OCI-LY7 (cell line): ENCODE data around the gene APOO. TPM values are rescaled to one million over a fixed set of nuclear protein-coding genes. Genes with fewer than 3 reads are reported as not detected.

Source experiments
- BruUV-seq: library from RNA; stranded (reverse); fragments of 400-500 nt; replicated peaks from 2 replicates; lab custom pipeline; 2021; lab: Mats Ljungman, UMichigan
- CTCF ChIA-PET: fragments of 300-600 bp; sonication (Branson Sonifier 250); formaldehyde crosslinking; loops from one replicate; lab custom pipeline; 2022; ENCODE audit warnings: antibody characterized with exemption; ENCODE audit not compliant: unreplicated experiment; lab: Charles Lee
- POLR2A ChIA-PET: fragments of 300-600 bp; sonication (Branson Sonifier 250); formaldehyde crosslinking; loops from one replicate; lab custom pipeline; 2022; ENCODE audit warnings: antibody characterized with exemption; lab: Charles Lee
- DNase-seq: peaks from one replicate; pipeline ENCODE4 v3.0.0-alpha.2; 2015; ENCODE audit warnings: low spot score
- H2AFZ ChIP-seq: fragments of 200-600 bp; sonication (generic), shearing (Covaris generic); 2 replicates; pipeline ENCODE4 v1.6.1; 2014; ENCODE audit warnings: mild to moderate bottlenecking, antibody characterized with exemption, low read length, moderate library complexity
- H3K27ac ChIP-seq: fragments of 200-600 bp; sonication (generic); 2 replicates; pipeline ENCODE4 v1.5.1; 2014; ENCODE audit warnings: mixed run types, low read depth, mild to moderate bottlenecking, moderate library complexity, low read length, inconsistent platforms; ENCODE audit not compliant: poor library complexity, severe bottlenecking
- H3K36me3 ChIP-seq: fragments of 200-600 bp; sonication (generic); 2 replicates; pipeline ENCODE4 v1.6.1; 2014; ENCODE audit warnings: mild to moderate bottlenecking, antibody characterized with exemption, low read length, moderate library complexity, mixed read lengths; ENCODE audit not compliant: insufficient read depth
- H3K4me1 ChIP-seq: fragments of 200-600 bp; sonication (generic); 2 replicates; pipeline ENCODE4 v1.5.1; 2014; ENCODE audit warnings: mild to moderate bottlenecking, low read length; ENCODE audit not compliant: insufficient read depth, poor library complexity, severe bottlenecking
- H3K4me2 ChIP-seq: fragments of 200-600 bp; sonication (generic); 2 replicates; pipeline ENCODE4 v1.6.1; 2014; ENCODE audit warnings: mild to moderate bottlenecking, low read length
- H3K4me3 ChIP-seq: fragments of 200-600 bp; sonication (generic); 2 replicates; pipeline ENCODE4 v1.5.1; 2014; ENCODE audit warnings: mild to moderate bottlenecking, low read depth, low read length; ENCODE audit not compliant: poor library complexity, severe bottlenecking
- H3K79me2 ChIP-seq: fragments of 200-600 bp; sonication (generic); 2 replicates; pipeline ENCODE4 v1.6.1; 2016; ENCODE audit warnings: low read depth, mild to moderate bottlenecking, low read length, moderate library complexity, mixed read lengths; ENCODE audit not compliant: insufficient read depth
- H3K9me2 ChIP-seq: fragments of 200-600 bp; sonication (generic); 2 replicates; pipeline ENCODE4 v1.6.1; 2016; ENCODE audit warnings: mild to moderate bottlenecking, low read length, mixed read lengths; ENCODE audit not compliant: insufficient read depth
- H3K9me3 ChIP-seq: fragments of 200-600 bp; sonication (generic); 2 replicates; pipeline ENCODE4 v1.6.1; 2014; ENCODE audit warnings: mild to moderate bottlenecking, mixed run types, low read length, mixed read lengths
- H4K20me1 ChIP-seq: fragments of 200-600 bp; sonication (generic); 2 replicates; pipeline ENCODE4 v1.6.1; 2014; ENCODE audit warnings: mild to moderate bottlenecking, antibody characterized with exemption, low read length, moderate library complexity, mixed read lengths; ENCODE audit not compliant: insufficient read depth
- CTCF ChIP-seq: fragments of 200-600 bp; sonication (generic); conservative IDR thresholded peaks from 2 replicates; pipeline ENCODE4 v1.5.1; 2014; ENCODE audit warnings: mild to moderate bottlenecking, antibody characterized with exemption, low read length, moderate library complexity, mixed read lengths
- EZH2phosphoT487 ChIP-seq: fragments of 200-600 bp; sonication (generic); IDR thresholded peaks from 2 replicates; pipeline ENCODE4 v1.6.1; 2018; ENCODE audit warnings: low read depth, borderline replicate concordance, mild to moderate bottlenecking, mixed run types, antibody characterized with exemption, low read length, moderate library complexity, mixed read lengths
- intact Hi-C: fragments of 100-400 bp; cut with micrococcal nuclease; formaldehyde crosslinking; loops from one replicate; pipeline ENCODE4 v1.10.0; 2022; ENCODE audit not compliant: unreplicated experiment
- total RNA-seq, 2 experiments: library from RNA; depleted of rRNA in 1 of 2; stranded (reverse); fragments of >200 nt in 1 of 2; shearing (Covaris generic) in 1 of 2; gene quantifications; 2 replicates each; pipeline ENCODE4 v1.2.3, GENCODE V29; 2014 to 2022

Gene APOO
- total RNA-seq, 2 experiments from 2014 or later = 17.5 to 18.1 TPM

DNA sequence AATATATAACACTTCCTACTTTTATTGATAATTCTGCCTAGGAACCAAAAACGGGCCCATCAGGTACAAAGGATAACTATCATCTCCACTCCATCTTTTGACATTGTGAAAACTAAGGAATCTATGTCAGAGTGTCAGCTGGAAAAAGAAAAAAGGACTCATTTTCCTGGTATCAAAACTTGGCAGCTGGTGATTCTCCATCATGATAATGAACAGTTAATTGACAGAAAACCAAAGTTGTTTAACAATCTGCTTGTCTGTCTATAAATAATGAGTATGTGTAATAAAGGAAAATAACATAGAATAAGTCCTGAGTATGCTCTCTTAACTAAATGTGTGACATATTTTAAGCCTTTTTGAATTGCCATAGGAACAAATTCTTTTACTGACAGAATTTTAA is 31.5 kb upstream of the APOO start:
- no peak for TF ChIP-seq CTCF
- TF ChIP-seq EZH2phosphoT487 = no peak
- H4K20me1 ChIP-seq = no peaks in the 10 kb centered on the region
- no TSS peak for BruUV-seq
- no peak for DNase-seq
- no peak overlapping the region for H3K4me2 ChIP-seq
- no peaks in the 10 kb centered on the region for H3K79me2 ChIP-seq
- no peak overlapping the region for H2AFZ ChIP-seq
- no peaks in the 10 kb centered on the region for H3K4me1 ChIP-seq
- CTCF ChIA-PET = no interaction called here
- intact Hi-C loops = no loop called here
- no peak overlapping the region for H3K27ac ChIP-seq
- no peak overlapping the region for H3K4me3 ChIP-seq
- no peaks in the 10 kb centered on the region for H3K9me2 ChIP-seq
- no peaks in the 10 kb centered on the region for H3K36me3 ChIP-seq
- POLR2A ChIA-PET = interaction anchor here (0.6 to 0.9 kb wide), 2 partner anchors 9 to 131 kb away, joined by 3 to 4 read pairs; no protein-coding TSS in a partner anchor
- no peaks in the 10 kb centered on the region for H3K9me3 ChIP-seq

GRCh38 chrX:23938690-23939089 is 31.0 kb upstream of the APOO start:
- H3K79me2 ChIP-seq = no peaks in the 10 kb centered on the region
- H3K9me3 ChIP-seq = no peaks in the 10 kb centered on the region
- no peak for DNase-seq
- H3K4me2 ChIP-seq = no peak overlapping the region
- intact Hi-C loops = no loop called here
- TF ChIP-seq EZH2phosphoT487 = no peak
- TF ChIP-seq CTCF = no peak
- no peak overlapping the region for H2AFZ ChIP-seq
- no peaks in the 10 kb centered on the region for H3K4me1 ChIP-seq
- no peaks in the 10 kb centered on the region for H4K20me1 ChIP-seq
- no TSS peak for BruUV-seq
- ChIA-PET POLR2A (interaction anchor here (0.6 to 0.9 kb wide), 2 partner anchors 9 to 131 kb away, joined by 3 to 4 read pairs; no protein-coding TSS in a partner anchor), CTCF (no interaction called here)
- H3K27ac ChIP-seq = no peak overlapping the region
- no peak overlapping the region for H3K4me3 ChIP-seq
- H3K9me2 ChIP-seq = no peaks in the 10 kb centered on the region
- H3K36me3 ChIP-seq = no peaks in the 10 kb centered on the region

- Histone ChIP-seq H3K27ac (no peak overlapping the region), H4K20me1 (no peaks in the 10 kb centered on the region), H3K36me3 (no peaks in the 10 kb centered on the region), H3K4me2 (no peak overlapping the region), H3K4me3 (no peak overlapping the region), H3K9me2 (no peaks in the 10 kb centered on the region), H3K9me3 (no peaks in the 10 kb centered on the region), H3K79me2 (no peaks in the 10 kb centered on the region), H3K4me1 (no peaks in the 10 kb centered on the region), H2AFZ (no peak overlapping the region)
- no peak for DNase-seq
- CTCF ChIA-PET = no interaction called here
- POLR2A ChIA-PET = no interaction called here
- intact Hi-C loops = no loop called here
- no peak for TF ChIP-seq EZH2phosphoT487
- no peak for TF ChIP-seq CTCF
- BruUV-seq = no TSS peak
Observed at GRCh38 chrX:23937100-23937499, 29.4 kb upstream of the APOO start.
